ENCODE measurements around the gene CFDP1. TPM values are rescaled to one million over a fixed set of nuclear protein-coding genes. Genes with fewer than 3 reads are reported as not detected.

The CFDP1 gene
- total RNA-seq, result 10 to 100 TPM; 21.3 to 26.3 TPM

DNA sequence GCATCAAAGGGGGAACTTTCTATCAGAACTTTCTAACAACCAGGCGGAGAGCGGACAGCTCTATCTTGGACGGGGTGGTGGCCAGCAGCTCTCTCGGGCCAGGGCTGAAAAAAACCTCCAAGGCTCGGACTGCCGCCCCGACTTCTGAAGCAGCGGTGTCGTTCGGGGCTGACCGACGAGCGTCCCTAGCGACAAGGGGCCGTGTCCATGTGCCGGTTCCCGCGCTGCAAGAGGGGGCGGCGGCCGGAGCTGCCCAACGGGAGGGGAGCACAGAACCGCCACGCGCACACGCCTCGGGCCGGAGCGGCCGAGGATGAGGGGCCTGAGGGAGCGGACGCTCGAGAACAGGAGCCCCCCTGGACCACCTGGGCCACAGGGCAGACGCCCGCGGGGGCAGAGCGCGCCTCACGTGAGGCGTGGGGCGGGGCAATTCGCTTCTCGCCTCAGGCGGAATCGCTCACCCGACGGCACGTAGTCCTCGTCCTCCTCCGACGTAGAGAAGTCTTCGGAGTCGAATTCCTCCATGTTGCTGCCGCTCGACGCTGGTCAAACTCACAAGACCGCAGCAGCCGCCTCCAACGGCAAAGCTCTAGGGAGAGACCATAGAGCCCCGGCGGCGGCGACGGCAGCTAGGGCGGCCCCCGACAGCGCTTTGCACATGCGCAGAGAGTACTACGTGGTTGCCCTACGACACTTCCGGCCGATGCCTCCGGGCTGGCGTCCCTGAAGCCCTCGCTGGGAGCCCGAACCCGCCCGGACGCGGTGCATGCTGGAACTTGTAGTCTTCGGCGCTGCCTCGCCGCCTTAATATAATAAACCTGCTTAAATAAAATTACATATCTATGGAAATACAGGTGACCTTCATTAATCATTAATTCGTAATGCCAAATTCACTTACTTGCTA, at the start of gene CFDP1:
TSS of gene CFDP1 (minus strand) at position 676 of the 904 bp plus-strand sequence. CDS start at position 525, 151 bp downstream.

DNA sequence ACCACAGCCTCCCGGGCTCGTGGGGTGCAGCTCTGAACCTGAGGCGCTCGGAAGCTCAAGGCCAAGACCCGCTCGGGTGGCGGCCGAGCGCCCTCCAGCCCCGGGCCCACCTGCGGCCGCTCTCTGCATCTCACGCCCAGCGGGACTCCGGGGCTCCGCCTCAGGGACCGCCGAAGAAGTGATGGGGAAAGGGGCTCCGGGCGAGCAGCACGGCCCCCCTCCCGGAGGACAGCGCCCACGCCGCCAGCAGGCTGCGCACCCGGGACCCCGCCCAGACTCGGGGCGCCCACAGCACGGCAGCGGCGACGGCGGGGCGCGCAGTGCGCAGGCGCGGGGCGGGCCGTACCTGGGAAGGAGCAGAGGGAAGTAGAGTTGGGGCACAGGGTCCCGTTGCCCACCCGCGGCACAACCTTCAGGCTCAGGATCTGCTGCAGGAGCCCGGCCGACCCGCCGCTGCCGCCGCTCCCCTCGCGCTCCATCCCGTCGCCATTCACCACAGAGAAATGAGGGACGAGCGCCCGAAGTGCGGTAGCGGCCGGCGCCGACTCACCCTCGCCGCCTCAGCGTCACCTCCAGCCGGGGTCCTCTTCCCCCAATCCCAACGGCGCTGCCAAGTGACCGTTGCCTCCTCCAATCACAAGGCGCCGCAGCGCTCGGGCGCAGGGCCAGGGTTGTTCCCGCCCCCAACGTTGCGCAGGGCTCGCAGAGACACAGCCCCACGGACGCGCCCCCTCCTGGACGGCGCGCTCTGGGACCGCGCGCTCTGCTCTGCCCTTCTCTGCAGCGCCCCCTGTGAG, 31.0 kb upstream of the CFDP1 start, which contains the start of gene TMEM170A:
TSS of gene TMEM170A (minus strand) at position 568 of the 797 bp plus-strand sequence. CDS start at position 479, 89 bp downstream.

DNA sequence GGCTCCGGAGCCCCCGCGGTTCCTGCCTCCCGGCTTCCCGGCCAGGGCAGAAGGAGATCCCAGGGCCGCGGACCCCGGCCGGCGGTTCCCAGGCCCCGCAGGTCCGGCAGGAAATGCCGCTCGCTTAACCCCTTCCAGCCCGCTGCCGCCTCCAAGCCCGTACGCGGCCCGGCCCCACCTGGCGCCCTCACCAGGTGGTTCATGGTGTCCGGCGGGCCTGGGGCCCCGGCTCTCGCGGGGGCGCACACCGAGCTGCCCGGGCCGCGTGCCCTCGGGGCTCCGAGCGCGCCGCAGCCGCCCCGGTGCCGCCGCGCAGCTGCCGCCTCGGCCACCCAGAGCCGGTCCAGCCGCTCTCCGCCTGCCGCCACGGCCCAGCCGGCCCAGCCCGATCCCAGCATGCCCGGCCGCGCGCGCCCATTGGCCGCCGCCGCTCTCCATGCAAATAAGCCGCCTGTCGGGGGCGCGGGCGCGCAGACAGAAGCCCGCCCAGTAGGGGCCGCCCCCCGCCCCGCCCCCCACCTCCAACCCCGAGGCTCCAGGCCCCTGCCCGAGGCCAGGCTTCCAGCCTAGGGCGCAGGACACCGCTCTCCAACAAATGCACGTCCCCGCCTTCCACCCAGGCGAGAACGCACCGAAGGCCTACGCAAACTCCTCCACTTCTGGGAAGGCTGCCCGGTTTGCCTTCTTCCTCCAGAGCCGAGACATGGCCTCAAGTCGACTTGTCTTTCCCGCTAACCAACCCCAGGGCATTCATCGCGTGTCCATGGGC, 181.8 kb downstream of the CFDP1 start, which contains the start of gene BCAR1:
TSS of gene BCAR1 (minus strand) at position 345 of the 769 bp plus-strand sequence. CDS start at position 203, 142 bp downstream.

Small RNA genes lying within 50 kb of the gene (small RNA-seq; reads per million reads assigned to genes)
- 0 reads per million in 2 donors for gene RF00598
- 0 reads per million in 2 donors for gene RNU6-758P

Other genes with a start within 250 kb of the CFDP1 start
- not detected for gene CTRB2, start 226.3 kb downstream of the CFDP1 start, total RNA-seq
- not detected for gene CTRB1, start 214.5 kb downstream of the CFDP1 start, total RNA-seq
- 10 to 100 TPM; 36.5 to 52.3 TPM for gene BCAR1, start 181.9 kb downstream of the CFDP1 start, total RNA-seq
- gene TMEM170A, start 31.2 kb upstream of the CFDP1 start, total RNA-seq, result 10 to 100 TPM; 11.4 to 19.6 TPM
- 1 to 10 TPM; 5.5 to 9.3 TPM for gene CHST6, start 61.9 kb upstream of the CFDP1 start, total RNA-seq
- gene CHST5, start 102.6 kb upstream of the CFDP1 start, total RNA-seq, result under 1 TPM; under 0.01 to 0.34 TPM
- 10 to 100 TPM; 13.1 to 16.3 TPM for gene TMEM231, start 122.7 kb upstream of the CFDP1 start, total RNA-seq
- gene GABARAPL2, start 132.9 kb upstream of the CFDP1 start, total RNA-seq, result 10 to 100 TPM; 30.3 to 36.6 TPM
- gene ADAT1, start 189.8 kb upstream of the CFDP1 start, total RNA-seq, result 100 to 1,000 TPM in 1 of 2 donors, 10 to 100 TPM in 1; 96.7 to 109 TPM
- gene KARS1, start 214.2 kb upstream of the CFDP1 start, total RNA-seq, result 100 to 1,000 TPM; 106 to 160 TPM
- gene TERF2IP, start 214.3 kb upstream of the CFDP1 start, total RNA-seq, result 10 to 100 TPM; 38.0 to 42.3 TPM
- gene CPHXL2, start 243.5 kb upstream of the CFDP1 start, total RNA-seq, result not detected